Ovary (tissue), 3 donors: Measurements from ENCODE around the gene GRM6.

Experiments
- CTCF ChIP-seq, 3 donors: fragments of 450-650 bp in 2 of 3; fragments of 200-600 bp in 1 of 3; IDR thresholded peaks; one replicate each; pipeline versions ENCODE4 v1.5.1 to v1.8.0; 2016 to 2022; ENCODE audit warnings: antibody characterized with exemption in 3 of 3, mild to moderate bottlenecking in 1 of 3
- POLR2A ChIP-seq: fragments of 450-650 bp; IDR thresholded peaks from one replicate; pipeline ENCODE4 v1.6.1; 2017; ENCODE audit warnings: antibody characterized with exemption, mild to moderate bottlenecking, moderate library complexity
- donor health status: DM: no; HTN: no; CAD: no.

- TF ChIP-seq POLR2A, result no peak
- TF ChIP-seq CTCF (IDR thresholded peaks at IDR 0.05), result no peak
Observed at GRCh38 chr5:178990491-178990890, 4.6 kb downstream of the GRM6 start.
